Transverse colon (tissue), 4 donors: ENCODE results near the gene FRMPD4. TPM values are rescaled to one million over a fixed set of nuclear protein-coding genes. Genes with fewer than 3 reads are reported as not detected.

ENCODE experiments used
- DNase-seq: peaks from one replicate; pipeline ENCODE4 v3.0.0-alpha.2; 2019
- H3K27ac ChIP-seq, 4 donors: fragments of 200-600 bp; sonication (generic); 2 replicates each; pipeline ENCODE4 v1.5.1; 2016 to 2018; ENCODE audit warnings: inconsistent platforms in 4 of 4
- H3K27me3 ChIP-seq: fragments of 200-600 bp; sonication (generic); 2 replicates; pipeline ENCODE4 v1.5.1; 2017; ENCODE audit warnings: inconsistent platforms
- H3K36me3 ChIP-seq, 4 donors: fragments of 200-600 bp; sonication (generic); 2 replicates each; pipeline ENCODE4 v1.5.1; 2017 to 2019; ENCODE audit warnings: inconsistent platforms in 4 of 4
- H3K4me1 ChIP-seq, 4 donors: fragments of 200-600 bp; sonication (generic); 2 replicates each; pipeline ENCODE4 v1.5.1; 2017 to 2020; ENCODE audit warnings: inconsistent platforms in 4 of 4
- H3K4me3 ChIP-seq, 4 donors: fragments of 200-600 bp; sonication (generic); 1 replicate in 1 of 4; 2 replicates in 3 of 4; pipeline versions ENCODE4 v1.5.1 to v1.6.1; 2017 to 2019; ENCODE audit warnings: inconsistent platforms in 4 of 4
- H3K9me3 ChIP-seq, 2 donors: fragments of 200-600 bp; sonication (generic); 2 replicates each; pipeline ENCODE4 v1.5.1; 2017 to 2019; ENCODE audit warnings: inconsistent platforms in 2 of 2
- CTCF ChIP-seq, 5 experiments: fragments of 200-600 bp in 3 of 5; fragments of 450-650 bp in 2 of 5; sonication (generic) in 3 of 5; IDR thresholded peaks; 1 replicate in 2 of 5; 2 replicates in 3 of 5; pipeline ENCODE4 v1.5.1; 2016 to 2017; ENCODE audit warnings: antibody characterized with exemption in 5 of 5, inconsistent platforms in 3 of 5, mild to moderate bottlenecking in 2 of 5, moderate library complexity in 1 of 5
- EP300 ChIP-seq: sonication (generic); formaldehyde crosslinking; IDR thresholded peaks from one replicate; pipeline ENCODE4 v1.6.1; 2017; ENCODE audit warnings: antibody characterized with exemption, low read depth
- POLR2A ChIP-seq: fragments of 450-650 bp; IDR thresholded peaks from one replicate; pipeline ENCODE4 v1.6.1; 2016; ENCODE audit warnings: antibody characterized with exemption, mild to moderate bottlenecking, moderate library complexity
- POLR2AphosphoS5 ChIP-seq, 3 donors: sonication (generic); formaldehyde crosslinking; IDR thresholded peaks; one replicate each; pipeline ENCODE4 v1.6.1; 2016; ENCODE audit warnings: antibody characterized with exemption in 3 of 3
- WGBS, 2 donors: methylation state at CpG; one replicate each; pipeline ENCODE4 v1.1.5; 2018; ENCODE audit warnings: low coverage in 1 of 2; 5-methylcytosine and 5-hydroxymethylcytosine counted together
- in situ Hi-C, 4 donors: fragments of 200-750 bp; cut with MboI; loops; one replicate each; pipeline versions ENCODE4 v1.15.0 to v1.15.1; 2017; ENCODE audit warnings: low sequenced_read_pairs in 3 of 4, low pct_ligation_motif_present in 1 of 4, low pct_unique_long_range_greater_than_20kb in 1 of 4
- intact Hi-C: fragments of 100-400 bp; cut with DNase I; formaldehyde crosslinking; loops from one replicate; pipeline ENCODE4 v1.15.1; 2023; ENCODE audit warnings: low total_unique reads
- total RNA-seq, 4 donors: library from RNA; depleted of rRNA; stranded (reverse); fragments of >200 nt; gene quantifications; one replicate each; pipeline ENCODE4 v1.1.0, GENCODE V29; 2016

Gene FRMPD4
- total RNA-seq, 4 donors from 2014 or later = 0.79 to 1.5 (median 0.82) TPM; not detected in 1

- DNase-seq = no peak
- intact Hi-C loops (no loop called here), in situ Hi-C loops (no loop called here)
- no peak overlapping the region for H3K27ac ChIP-seq
- 61 to 80% methylated on average over 1 to 2 of the region's 2 CpGs for WGBS, 2 donors
- H3K4me3 ChIP-seq = no peak overlapping the region
- H3K36me3 ChIP-seq = no peaks in the 10 kb centered on the region
- H3K9me3 ChIP-seq = no peaks in the 10 kb centered on the region
- TF ChIP-seq CTCF (IDR thresholded peaks at IDR 0.05) (no peak), POLR2A (no peak), POLR2AphosphoS5 (IDR thresholded peaks at IDR 0.05) (no peak), EP300 (no peak)
- H3K4me1 ChIP-seq = no peaks in the 10 kb centered on the region
- no peaks in the 10 kb centered on the region for H3K27me3 ChIP-seq
Observed at GRCh38 chrX:12673487-12673886, 535.2 kb downstream of the FRMPD4 start.

GRCh38 chrX:12679522-12679921, 541.2 kb downstream of the FRMPD4 start:
- WGBS, 2 donors = 47% methylated on average over 1 of the region's 1 CpG; no CpG with 5 or more reads in 1 of the 2 donors
- Histone ChIP-seq H3K36me3 (no peaks in the 10 kb centered on the region), H3K4me1 (no peaks in the 10 kb centered on the region), H3K9me3 (no peaks in the 10 kb centered on the region), H3K27ac (no peak overlapping the region), H3K27me3 (no peaks in the 10 kb centered on the region), H3K4me3 (no peak overlapping the region)
- intact Hi-C loops = no loop called here
- DNase-seq = no peak
- TF ChIP-seq POLR2AphosphoS5 (IDR thresholded peaks at IDR 0.05) (no peak), EP300 (no peak), CTCF (IDR thresholded peaks at IDR 0.05) (no peak), POLR2A (no peak)
- in situ Hi-C loops = no loop called here

- H3K4me3 ChIP-seq = no peak overlapping the region
- no peaks in the 10 kb centered on the region for H3K36me3 ChIP-seq
- H3K27ac ChIP-seq = no peak overlapping the region
- H3K9me3 ChIP-seq = no peaks in the 10 kb centered on the region
- 50% methylated on average over 2 to 7 of the region's 7 CpGs for WGBS, 2 donors
- no peak for DNase-seq
- intact Hi-C loops (no loop called here), in situ Hi-C loops (no loop called here)
- H3K4me1 ChIP-seq = no peaks in the 10 kb centered on the region
- no peaks in the 10 kb centered on the region for H3K27me3 ChIP-seq
- TF ChIP-seq EP300 = no peak
- no peak for TF ChIP-seq POLR2AphosphoS5 (IDR thresholded peaks at IDR 0.05)
- no peak for TF ChIP-seq CTCF (IDR thresholded peaks at IDR 0.05)
- TF ChIP-seq POLR2A = no peak
Observed at GRCh38 chrX:12681047-12681446, 542.8 kb downstream of the FRMPD4 start.

GRCh38 chrX:12685541-12685940, 547.3 kb downstream of the FRMPD4 start:
- no peak overlapping the region for H3K27ac ChIP-seq
- in situ Hi-C loops (no loop called here), intact Hi-C loops (no loop called here)
- no peaks in the 10 kb centered on the region for H3K27me3 ChIP-seq
- DNase-seq = no peak
- H3K9me3 ChIP-seq = no peaks in the 10 kb centered on the region
- H3K4me3 ChIP-seq = no peak overlapping the region
- H3K4me1 ChIP-seq = no peaks in the 10 kb centered on the region
- WGBS, 2 donors = 33% methylated on average over 2 of the region's 2 CpGs; no CpG with 5 or more reads in 1 of the 2 donors
- H3K36me3 ChIP-seq = no peaks in the 10 kb centered on the region
- TF ChIP-seq CTCF (IDR thresholded peaks at IDR 0.05) = no peak
- TF ChIP-seq EP300 = no peak
- TF ChIP-seq POLR2A = no peak
- TF ChIP-seq POLR2AphosphoS5 (IDR thresholded peaks at IDR 0.05) = no peak
